ENCODE results near the gene PRKRA. TPM values are rescaled to one million over a fixed set of nuclear protein-coding genes. Genes with fewer than 3 reads are reported as not detected.

The PRKRA gene
- total and polyA plus RNA-seq, 2 of the 13 experiments (the other 11 are each of a cell fraction or from before 2014, with no cell fraction given), result 53.1 to 74.7 TPM

DNA sequence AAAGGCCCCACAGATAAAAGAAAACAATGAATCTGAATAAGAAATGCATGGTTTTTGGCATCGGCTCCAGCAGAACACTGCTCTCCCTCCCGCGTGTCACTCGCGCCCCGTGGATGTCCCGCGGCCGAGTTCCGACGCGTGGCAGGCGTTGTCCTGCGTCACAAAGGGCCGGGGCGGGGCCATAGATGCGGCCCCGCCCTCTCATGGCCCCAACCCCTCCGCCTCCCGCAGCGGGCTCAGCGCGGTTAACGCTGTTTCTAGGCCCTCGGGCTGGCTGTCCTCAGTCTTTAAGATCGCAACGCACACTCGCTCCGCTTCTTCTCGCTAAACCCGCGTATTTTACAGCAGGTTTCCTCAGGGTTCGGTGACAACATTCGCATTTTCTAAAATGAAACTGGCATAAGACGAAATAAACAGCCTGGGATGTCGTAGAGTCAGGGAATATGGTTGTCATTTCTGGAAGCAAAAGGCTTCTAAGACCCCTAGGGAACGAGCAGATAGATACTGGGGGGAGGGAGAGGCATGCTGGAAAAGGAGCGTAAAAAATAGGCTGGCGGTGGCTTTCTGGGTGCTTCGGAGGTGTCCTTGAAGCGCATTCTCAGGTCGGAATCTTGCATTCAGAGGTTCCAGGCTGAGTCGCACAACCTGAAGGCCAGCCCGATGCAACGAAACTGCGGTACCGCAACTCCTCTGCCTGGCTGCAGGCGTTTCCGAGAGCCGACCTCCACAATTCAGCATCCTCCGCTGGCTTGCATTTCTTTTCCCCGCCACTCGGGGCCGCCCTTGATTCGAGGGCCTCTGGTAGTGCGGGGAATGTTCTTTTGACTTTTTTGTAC lies 27.7 kb upstream of the PRKRA start, which contains the start of gene FKBP7 (continued):
- TF ChIP-seq TBX2 (CRISPR knock-in tag; IDR thresholded peaks at IDR 0.05; ENCODE audit: borderline replicate concordance) (peak; percentile 5), ARID2 (CRISPR knock-in tag; IDR thresholded peaks at IDR 0.05; ENCODE audit: borderline replicate concordance) (no peak), RELA (CRISPR knock-in tag; IDR thresholded peaks at IDR 0.05) (no peak), TCF7 (IDR thresholded peaks at IDR 0.05; ENCODE audit: low read depth) (no peak), ZNF282 (IDR thresholded peaks at IDR 0.05; ENCODE audit: partially characterized antibody) (no peak), SOX6 (IDR thresholded peaks at IDR 0.05) (no peak), SOX6 (CRISPR knock-in tag; IDR thresholded peaks at IDR 0.05) (peak; percentile 68), ZFP36L1 (CRISPR knock-in tag; IDR thresholded peaks at IDR 0.05) (peak; percentile 75; the same call in 1 of the 2 replicates), DNMT1 (CRISPR knock-in tag; IDR thresholded peaks at IDR 0.05) (peak; percentile 82; the same call in 1 of the 2 replicates), NFRKB (IDR thresholded peaks at IDR 0.05) (no peak), SRSF9 (IDR thresholded peaks at IDR 0.05; ENCODE audit: borderline replicate concordance, insufficient read depth, low read depth, low read length, poor library complexity, severe bottlenecking) (no peak), BHLHE40 (IDR thresholded peaks at IDR 0.05; ENCODE audit: low read length) (no peak), ZNF562 (CRISPR knock-in tag; IDR thresholded peaks at IDR 0.05; ENCODE audit: borderline replicate concordance) (no peak), ZFP41 (CRISPR knock-in tag; IDR thresholded peaks at IDR 0.05; ENCODE audit: borderline replicate concordance) (no peak), ZNF703 (CRISPR knock-in tag; IDR thresholded peaks at IDR 0.05; ENCODE audit: borderline replicate concordance) (peak; percentile 72; the same call in 1 of the 2 replicates)
- TF ChIP-seq, protein P1, sequence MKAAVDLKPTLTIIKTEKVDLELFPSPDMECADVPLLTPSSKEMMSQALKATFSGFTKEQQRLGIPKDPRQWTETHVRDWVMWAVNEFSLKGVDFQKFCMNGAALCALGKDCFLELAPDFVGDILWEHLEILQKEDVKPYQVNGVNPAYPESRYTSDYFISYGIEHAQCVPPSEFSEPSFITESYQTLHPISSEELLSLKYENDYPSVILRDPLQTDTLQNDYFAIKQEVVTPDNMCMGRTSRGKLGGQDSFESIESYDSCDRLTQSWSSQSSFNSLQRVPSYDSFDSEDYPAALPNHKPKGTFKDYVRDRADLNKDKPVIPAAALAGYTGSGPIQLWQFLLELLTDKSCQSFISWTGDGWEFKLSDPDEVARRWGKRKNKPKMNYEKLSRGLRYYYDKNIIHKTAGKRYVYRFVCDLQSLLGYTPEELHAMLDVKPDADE (CRISPR knock-in tag; IDR thresholded peaks at IDR 0.05), result peak; percentile 93
- TF ChIP-seq, protein P2, sequence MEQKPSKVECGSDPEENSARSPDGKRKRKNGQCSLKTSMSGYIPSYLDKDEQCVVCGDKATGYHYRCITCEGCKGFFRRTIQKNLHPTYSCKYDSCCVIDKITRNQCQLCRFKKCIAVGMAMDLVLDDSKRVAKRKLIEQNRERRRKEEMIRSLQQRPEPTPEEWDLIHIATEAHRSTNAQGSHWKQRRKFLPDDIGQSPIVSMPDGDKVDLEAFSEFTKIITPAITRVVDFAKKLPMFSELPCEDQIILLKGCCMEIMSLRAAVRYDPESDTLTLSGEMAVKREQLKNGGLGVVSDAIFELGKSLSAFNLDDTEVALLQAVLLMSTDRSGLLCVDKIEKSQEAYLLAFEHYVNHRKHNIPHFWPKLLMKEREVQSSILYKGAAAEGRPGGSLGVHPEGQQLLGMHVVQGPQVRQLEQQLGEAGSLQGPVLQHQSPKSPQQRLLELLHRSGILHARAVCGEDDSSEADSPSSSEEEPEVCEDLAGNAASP (CRISPR knock-in tag; IDR thresholded peaks at IDR 0.05; ENCODE audit: borderline replicate concordance), result peak; percentile 70
- TF ChIP-seq, protein P3, sequence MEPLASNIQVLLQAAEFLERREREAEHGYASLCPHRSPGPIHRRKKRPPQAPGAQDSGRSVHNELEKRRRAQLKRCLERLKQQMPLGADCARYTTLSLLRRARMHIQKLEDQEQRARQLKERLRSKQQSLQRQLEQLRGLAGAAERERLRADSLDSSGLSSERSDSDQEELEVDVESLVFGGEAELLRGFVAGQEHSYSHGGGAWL (CRISPR knock-in tag; IDR thresholded peaks at IDR 0.05), result peak; percentile 65; the same call in 1 of the 2 replicates
- TF ChIP-seq, protein P4, sequence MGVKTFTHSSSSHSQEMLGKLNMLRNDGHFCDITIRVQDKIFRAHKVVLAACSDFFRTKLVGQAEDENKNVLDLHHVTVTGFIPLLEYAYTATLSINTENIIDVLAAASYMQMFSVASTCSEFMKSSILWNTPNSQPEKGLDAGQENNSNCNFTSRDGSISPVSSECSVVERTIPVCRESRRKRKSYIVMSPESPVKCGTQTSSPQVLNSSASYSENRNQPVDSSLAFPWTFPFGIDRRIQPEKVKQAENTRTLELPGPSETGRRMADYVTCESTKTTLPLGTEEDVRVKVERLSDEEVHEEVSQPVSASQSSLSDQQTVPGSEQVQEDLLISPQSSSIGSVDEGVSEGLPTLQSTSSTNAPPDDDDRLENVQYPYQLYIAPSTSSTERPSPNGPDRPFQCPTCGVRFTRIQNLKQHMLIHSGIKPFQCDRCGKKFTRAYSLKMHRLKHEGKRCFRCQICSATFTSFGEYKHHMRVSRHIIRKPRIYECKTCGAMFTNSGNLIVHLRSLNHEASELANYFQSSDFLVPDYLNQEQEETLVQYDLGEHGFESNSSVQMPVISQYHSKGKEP (CRISPR knock-in tag; IDR thresholded peaks at IDR 0.05), result 0 out of 2 replicates have a peak, but pooled peaks have one; percentile 18
- TF ChIP-seq, protein P5, sequence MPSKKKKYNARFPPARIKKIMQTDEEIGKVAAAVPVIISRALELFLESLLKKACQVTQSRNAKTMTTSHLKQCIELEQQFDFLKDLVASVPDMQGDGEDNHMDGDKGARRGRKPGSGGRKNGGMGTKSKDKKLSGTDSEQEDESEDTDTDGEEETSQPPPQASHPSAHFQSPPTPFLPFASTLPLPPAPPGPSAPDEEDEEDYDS (CRISPR knock-in tag; IDR thresholded peaks at IDR 0.05), result peak; percentile 69
- TF ChIP-seq, protein P6, sequence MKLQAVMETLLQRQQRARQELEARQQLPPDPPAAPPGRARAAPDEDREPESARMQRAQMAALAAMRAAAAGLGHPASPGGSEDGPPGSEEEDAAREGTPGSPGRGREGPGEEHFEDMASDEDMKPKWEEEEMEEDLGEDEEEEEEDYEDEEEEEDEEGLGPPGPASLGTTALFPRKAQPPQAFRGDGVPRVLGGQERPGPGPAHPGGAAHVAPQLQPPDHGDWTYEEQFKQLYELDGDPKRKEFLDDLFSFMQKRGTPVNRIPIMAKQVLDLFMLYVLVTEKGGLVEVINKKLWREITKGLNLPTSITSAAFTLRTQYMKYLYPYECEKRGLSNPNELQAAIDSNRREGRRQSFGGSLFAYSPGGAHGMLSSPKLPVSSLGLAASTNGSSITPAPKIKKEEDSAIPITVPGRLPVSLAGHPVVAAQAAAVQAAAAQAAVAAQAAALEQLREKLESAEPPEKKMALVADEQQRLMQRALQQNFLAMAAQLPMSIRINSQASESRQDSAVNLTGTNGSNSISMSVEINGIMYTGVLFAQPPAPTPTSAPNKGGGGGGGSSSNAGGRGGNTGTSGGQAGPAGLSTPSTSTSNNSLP (IDR thresholded peaks at IDR 0.05; ENCODE audit: low read depth, low read length), result no peak
- TF ChIP-seq, protein P7, sequence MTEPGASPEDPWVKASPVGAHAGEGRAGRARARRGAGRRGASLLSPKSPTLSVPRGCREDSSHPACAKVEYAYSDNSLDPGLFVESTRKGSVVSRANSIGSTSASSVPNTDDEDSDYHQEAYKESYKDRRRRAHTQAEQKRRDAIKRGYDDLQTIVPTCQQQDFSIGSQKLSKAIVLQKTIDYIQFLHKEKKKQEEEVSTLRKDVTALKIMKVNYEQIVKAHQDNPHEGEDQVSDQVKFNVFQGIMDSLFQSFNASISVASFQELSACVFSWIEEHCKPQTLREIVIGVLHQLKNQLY (CRISPR knock-in tag; IDR thresholded peaks at IDR 0.05), result 0 out of 2 replicates have a peak, but pooled peaks have one; percentile 48
